ENCODE results near the gene RBM27.

The RBM27 gene, protein sequence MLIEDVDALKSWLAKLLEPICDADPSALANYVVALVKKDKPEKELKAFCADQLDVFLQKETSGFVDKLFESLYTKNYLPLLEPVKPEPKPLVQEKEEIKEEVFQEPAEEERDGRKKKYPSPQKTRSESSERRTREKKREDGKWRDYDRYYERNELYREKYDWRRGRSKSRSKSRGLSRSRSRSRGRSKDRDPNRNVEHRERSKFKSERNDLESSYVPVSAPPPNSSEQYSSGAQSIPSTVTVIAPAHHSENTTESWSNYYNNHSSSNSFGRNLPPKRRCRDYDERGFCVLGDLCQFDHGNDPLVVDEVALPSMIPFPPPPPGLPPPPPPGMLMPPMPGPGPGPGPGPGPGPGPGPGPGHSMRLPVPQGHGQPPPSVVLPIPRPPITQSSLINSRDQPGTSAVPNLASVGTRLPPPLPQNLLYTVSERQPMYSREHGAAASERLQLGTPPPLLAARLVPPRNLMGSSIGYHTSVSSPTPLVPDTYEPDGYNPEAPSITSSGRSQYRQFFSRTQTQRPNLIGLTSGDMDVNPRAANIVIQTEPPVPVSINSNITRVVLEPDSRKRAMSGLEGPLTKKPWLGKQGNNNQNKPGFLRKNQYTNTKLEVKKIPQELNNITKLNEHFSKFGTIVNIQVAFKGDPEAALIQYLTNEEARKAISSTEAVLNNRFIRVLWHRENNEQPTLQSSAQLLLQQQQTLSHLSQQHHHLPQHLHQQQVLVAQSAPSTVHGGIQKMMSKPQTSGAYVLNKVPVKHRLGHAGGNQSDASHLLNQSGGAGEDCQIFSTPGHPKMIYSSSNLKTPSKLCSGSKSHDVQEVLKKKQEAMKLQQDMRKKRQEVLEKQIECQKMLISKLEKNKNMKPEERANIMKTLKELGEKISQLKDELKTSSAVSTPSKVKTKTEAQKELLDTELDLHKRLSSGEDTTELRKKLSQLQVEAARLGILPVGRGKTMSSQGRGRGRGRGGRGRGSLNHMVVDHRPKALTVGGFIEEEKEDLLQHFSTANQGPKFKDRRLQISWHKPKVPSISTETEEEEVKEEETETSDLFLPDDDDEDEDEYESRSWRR

DNA sequence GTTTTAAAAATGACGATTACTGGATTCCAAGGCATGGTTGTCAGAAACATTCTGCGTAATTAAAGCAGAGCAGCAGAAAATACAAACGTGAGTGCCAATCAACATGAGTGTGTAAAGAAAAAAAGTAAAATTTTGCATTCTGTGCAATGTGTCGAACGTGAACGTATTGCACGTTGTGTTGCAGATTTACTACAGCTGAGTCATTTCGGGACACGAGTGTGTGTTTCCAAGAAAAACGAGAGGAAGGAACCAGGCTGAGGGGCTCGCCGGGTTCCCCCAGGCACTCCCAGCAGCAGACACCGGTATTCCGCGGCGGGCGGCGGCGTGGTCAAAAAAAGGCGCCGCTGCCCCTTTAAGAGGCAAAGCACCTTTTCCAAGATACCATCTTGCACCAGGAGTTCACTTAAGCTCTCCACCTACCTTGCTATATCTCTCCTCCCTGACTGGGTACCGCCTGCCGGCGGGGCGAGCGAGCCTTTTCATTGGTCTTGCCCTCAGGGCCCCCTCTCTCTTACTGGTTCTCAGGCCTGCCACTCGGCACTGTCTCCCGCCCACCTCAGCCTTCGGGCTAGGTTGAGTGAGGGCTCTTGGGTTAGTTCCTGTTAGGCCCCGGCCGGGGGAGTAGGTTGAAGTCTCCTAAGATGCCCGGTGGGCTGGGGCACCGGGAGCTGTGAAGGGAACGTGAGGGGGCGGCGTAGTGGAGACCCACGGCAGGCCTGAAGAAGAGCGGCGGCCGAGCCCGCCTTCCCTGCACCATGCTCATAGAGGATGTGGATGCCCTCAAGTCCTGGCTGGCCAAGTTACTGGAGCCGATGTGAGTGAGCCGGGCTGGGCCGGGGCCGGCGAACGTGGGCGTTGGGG is at the start of gene RBM27:
TSS of gene RBM27 (plus strand) at position 595 of the 861 bp plus-strand sequence. CDS start at position 756, 161 bp downstream.
- peak within 1 kb of the TSS; percentile 94 for H3K4me3 ChIP-seq (ENCODE audit: low read depth, low read length)
- peak; percentile 97 for DNase-seq
- peak within 1 kb of the TSS; percentile 79 for H3K27ac ChIP-seq

DNA sequence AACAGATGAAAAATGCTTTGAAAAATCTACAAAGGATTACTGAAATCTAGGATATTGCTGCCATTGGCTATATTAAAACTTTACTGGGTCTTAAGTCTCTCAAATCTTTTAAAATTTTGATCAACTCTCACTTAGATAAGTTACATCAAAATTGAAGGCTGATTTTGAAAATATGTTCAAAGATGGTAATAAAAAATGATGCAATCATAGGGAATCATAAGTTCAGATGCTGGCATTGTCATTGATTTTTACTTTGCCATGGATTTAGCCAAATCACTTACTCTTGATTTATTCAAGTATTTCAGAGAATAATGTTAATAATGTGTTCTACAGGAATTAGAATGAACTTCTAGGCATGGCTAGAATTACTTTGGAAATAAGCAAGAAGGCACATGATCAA is 45.1 kb upstream of the RBM27 start:
- TF ChIP-seq, protein P1, sequence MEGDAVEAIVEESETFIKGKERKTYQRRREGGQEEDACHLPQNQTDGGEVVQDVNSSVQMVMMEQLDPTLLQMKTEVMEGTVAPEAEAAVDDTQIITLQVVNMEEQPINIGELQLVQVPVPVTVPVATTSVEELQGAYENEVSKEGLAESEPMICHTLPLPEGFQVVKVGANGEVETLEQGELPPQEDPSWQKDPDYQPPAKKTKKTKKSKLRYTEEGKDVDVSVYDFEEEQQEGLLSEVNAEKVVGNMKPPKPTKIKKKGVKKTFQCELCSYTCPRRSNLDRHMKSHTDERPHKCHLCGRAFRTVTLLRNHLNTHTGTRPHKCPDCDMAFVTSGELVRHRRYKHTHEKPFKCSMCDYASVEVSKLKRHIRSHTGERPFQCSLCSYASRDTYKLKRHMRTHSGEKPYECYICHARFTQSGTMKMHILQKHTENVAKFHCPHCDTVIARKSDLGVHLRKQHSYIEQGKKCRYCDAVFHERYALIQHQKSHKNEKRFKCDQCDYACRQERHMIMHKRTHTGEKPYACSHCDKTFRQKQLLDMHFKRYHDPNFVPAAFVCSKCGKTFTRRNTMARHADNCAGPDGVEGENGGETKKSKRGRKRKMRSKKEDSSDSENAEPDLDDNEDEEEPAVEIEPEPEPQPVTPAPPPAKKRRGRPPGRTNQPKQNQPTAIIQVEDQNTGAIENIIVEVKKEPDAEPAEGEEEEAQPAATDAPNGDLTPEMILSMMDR (IDR thresholded peaks at IDR 0.05; ENCODE audit: low read depth, low read length): no peak
- Histone ChIP-seq H3K4me3 (ENCODE audit: low read depth, low read length) (no peak overlapping the region), H3K27me3 (ENCODE audit: insufficient read depth, low read depth, severe bottlenecking) (no peaks in the 10 kb centered on the region), H3K27ac (no peak overlapping the region), H3K9me3 (ENCODE audit: severe bottlenecking) (no peaks in the 10 kb centered on the region), H3K36me3 (peaks cover 85% of the 10 kb centered on the region)
- DNase-seq: no peak

More for the DNA sequence above, at the start of gene RBM27:
- H3K9me3 ChIP-seq (ENCODE audit: severe bottlenecking): no peaks in the 10 kb centered on the region
- TF ChIP-seq, protein P1 (IDR thresholded peaks at IDR 0.05; ENCODE audit: low read depth, low read length): no peak
- H3K36me3 ChIP-seq: peaks cover 6% of the 10 kb centered on the region; the same call in 1 of the 2 replicates
- no peaks in the 10 kb centered on the region for H3K27me3 ChIP-seq (ENCODE audit: insufficient read depth, low read depth, severe bottlenecking)

DNA sequence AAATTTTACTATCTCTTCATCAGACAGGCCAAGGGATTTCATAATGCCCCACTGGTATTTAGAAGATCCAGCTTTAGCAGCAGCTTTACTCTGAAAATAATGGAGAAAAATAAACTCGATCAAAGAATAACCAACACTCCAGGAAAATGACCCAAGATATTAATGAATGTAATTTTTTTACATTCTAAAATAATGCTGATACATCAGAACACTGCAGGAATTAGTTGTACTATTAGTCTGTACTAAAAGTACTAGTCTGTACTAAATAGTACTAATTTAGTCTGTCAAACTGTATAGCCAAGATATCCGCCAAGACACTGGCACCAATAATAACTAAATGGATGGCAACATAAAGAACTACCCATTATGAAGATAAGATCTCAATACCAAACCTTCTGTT is 39.0 kb upstream of the RBM27 start:
- Histone ChIP-seq H3K27me3 (ENCODE audit: insufficient read depth, low read depth, severe bottlenecking) (no peaks in the 10 kb centered on the region), H3K4me3 (ENCODE audit: low read depth, low read length) (no peak overlapping the region), H3K36me3 (peaks cover 91% of the 10 kb centered on the region), H3K27ac (no peak overlapping the region), H3K9me3 (ENCODE audit: severe bottlenecking) (no peaks in the 10 kb centered on the region)
- TF ChIP-seq, protein P1 (IDR thresholded peaks at IDR 0.05; ENCODE audit: low read depth, low read length): no peak
- no peak for DNase-seq

DNA sequence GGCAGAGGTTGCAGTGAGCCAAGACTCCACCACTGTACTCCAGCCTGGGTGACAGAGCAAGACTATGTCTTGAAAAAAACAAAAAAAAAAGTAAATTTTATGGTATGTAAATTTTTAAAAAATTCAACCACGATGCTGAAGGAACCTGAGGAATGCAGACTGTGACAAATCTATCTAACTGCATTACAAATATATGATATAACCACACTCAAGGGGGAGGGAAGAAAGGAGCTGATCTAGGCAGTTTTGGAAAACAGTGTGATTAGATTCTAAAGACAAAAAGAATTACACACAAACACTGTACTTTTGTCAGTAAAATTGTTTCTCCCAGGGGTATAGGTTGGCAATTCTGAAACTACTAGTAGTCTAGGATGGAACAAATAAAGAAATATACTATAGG is 37.9 kb upstream of the RBM27 start:
- H3K9me3 ChIP-seq (ENCODE audit: severe bottlenecking): no peaks in the 10 kb centered on the region
- peaks cover 89% of the 10 kb centered on the region for H3K36me3 ChIP-seq
- no peaks in the 10 kb centered on the region for H3K27me3 ChIP-seq (ENCODE audit: insufficient read depth, low read depth, severe bottlenecking)
- no peak overlapping the region for H3K27ac ChIP-seq
- DNase-seq: no peak
- no peak overlapping the region for H3K4me3 ChIP-seq (ENCODE audit: low read depth, low read length)
- TF ChIP-seq, protein P1 (IDR thresholded peaks at IDR 0.05; ENCODE audit: low read depth, low read length): no peak

DNA sequence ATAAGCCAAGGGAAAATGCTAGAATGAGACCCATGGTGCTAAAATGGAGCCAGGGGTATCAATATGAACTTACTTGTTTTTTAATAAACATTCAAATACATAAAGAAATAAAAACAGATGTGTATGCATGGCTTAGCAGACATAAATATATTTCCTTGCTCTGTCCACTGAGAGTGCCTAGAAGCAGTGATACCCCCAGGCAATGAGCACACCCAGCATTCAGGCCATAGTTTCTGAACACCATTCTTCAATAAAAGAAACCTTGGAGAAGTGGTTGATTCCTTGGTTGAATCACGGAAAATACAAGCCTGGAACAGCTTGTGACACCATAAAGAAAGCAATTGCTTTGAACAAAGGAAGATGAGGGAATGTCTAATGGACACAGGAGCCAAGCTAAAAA is 37.5 kb upstream of the RBM27 start:
- H3K27ac ChIP-seq: no peak overlapping the region
- H3K4me3 ChIP-seq (ENCODE audit: low read depth, low read length): no peak overlapping the region
- H3K27me3 ChIP-seq (ENCODE audit: insufficient read depth, low read depth, severe bottlenecking): no peaks in the 10 kb centered on the region
- DNase-seq: no peak
- peaks cover 90% of the 10 kb centered on the region for H3K36me3 ChIP-seq
- H3K9me3 ChIP-seq (ENCODE audit: severe bottlenecking): no peaks in the 10 kb centered on the region
- TF ChIP-seq, protein P1 (IDR thresholded peaks at IDR 0.05; ENCODE audit: low read depth, low read length): no peak
